WTC11 (cell line): Measurements from ENCODE around the gene PCNX1.
"Not testable (repeated sequence)": the region's sequence is repeated elsewhere in the genome, so short reads cannot be mapped to it uniquely, and the experiment has no call there.

Source experiments
- ATF2 ChIP-seq: sonication (generic); formaldehyde crosslinking; IDR thresholded peaks from 2 replicates; pipeline ENCODE4 v1.8.1; 2022; ENCODE audit warnings: low read depth, missing genetic modification reagents, borderline replicate concordance
- CREM ChIP-seq: sonication (generic); formaldehyde crosslinking; IDR thresholded peaks from 2 replicates; pipeline ENCODE4 v1.8.1; 2022; ENCODE audit warnings: mild to moderate bottlenecking, missing genetic modification reagents, moderate library complexity
- CTCF ChIP-seq: fragments of 200-600 bp; IDR thresholded peaks from 2 replicates; pipeline ENCODE4 v1.8.0; 2022; ENCODE audit warnings: antibody characterized with exemption
- FOXJ3 ChIP-seq: sonication (generic); formaldehyde crosslinking; IDR thresholded peaks from 2 replicates; pipeline ENCODE4 v1.9.0; 2021; ENCODE audit warnings: missing genetic modification reagents, mild to moderate bottlenecking, borderline replicate concordance
- MLX ChIP-seq: sonication (generic); formaldehyde crosslinking; IDR thresholded peaks from 2 replicates; pipeline ENCODE4 v1.8.1; 2023; ENCODE audit warnings: mild to moderate bottlenecking, missing genetic modification reagents, moderate library complexity
- TCF7 ChIP-seq: sonication (generic); formaldehyde crosslinking; IDR thresholded peaks from 2 replicates; pipeline ENCODE4 v1.8.0; 2022; ENCODE audit warnings: mild to moderate bottlenecking, low read depth, missing genetic modification reagents, moderate library complexity
- TP53 ChIP-seq: sonication (generic); formaldehyde crosslinking; IDR thresholded peaks from 2 replicates; pipeline ENCODE4 v1.8.1; 2023; ENCODE audit warnings: mild to moderate bottlenecking, missing genetic modification reagents

- TF ChIP-seq TCF7; CTCF; CREM (CRISPR knock-in tag); FOXJ3 (CRISPR knock-in tag); ATF2 (CRISPR knock-in tag); TP53 (CRISPR knock-in tag); MLX: not testable (repeated sequence)
Measured at GRCh38 chr14:70880888-70881287, 26.4 kb upstream of the PCNX1 start.
